Epithelial cell of proximal tubule (primary cell): Measurements from ENCODE around the gene EFNA5. TPM values are rescaled to one million over a fixed set of nuclear protein-coding genes. Genes with fewer than 3 reads are reported as not detected.
A peak's percentile ranks its signal among the peaks of the same experiment; 100 is the strongest.

Experiments
- DNase-seq: peaks from one replicate; pipeline ENCODE4 v3.0.0-alpha.2; 2011; ENCODE audit warnings: low read depth
- H3K4me3 ChIP-seq: 2 replicates; pipeline ENCODE4 v1.5.1; 2011; ENCODE audit warnings: low read depth, mild to moderate bottlenecking, low read length
- total RNA-seq: library from RNA; depleted of rRNA; stranded (reverse); fragments of >200 nt; gene quantifications from 2 replicates; pipeline ENCODE4 v1.2.3, GENCODE V29; 2015
- TF ChIP-seq, protein P1 (sequence below): conservative IDR thresholded peaks from 2 replicates; pipeline ENCODE4 v1.5.1; 2012; ENCODE audit warnings: low read depth, mild to moderate bottlenecking, low read length

The EFNA5 gene
- total RNA-seq, 1 donor from 2014 or later = 28.1 TPM

DNA sequence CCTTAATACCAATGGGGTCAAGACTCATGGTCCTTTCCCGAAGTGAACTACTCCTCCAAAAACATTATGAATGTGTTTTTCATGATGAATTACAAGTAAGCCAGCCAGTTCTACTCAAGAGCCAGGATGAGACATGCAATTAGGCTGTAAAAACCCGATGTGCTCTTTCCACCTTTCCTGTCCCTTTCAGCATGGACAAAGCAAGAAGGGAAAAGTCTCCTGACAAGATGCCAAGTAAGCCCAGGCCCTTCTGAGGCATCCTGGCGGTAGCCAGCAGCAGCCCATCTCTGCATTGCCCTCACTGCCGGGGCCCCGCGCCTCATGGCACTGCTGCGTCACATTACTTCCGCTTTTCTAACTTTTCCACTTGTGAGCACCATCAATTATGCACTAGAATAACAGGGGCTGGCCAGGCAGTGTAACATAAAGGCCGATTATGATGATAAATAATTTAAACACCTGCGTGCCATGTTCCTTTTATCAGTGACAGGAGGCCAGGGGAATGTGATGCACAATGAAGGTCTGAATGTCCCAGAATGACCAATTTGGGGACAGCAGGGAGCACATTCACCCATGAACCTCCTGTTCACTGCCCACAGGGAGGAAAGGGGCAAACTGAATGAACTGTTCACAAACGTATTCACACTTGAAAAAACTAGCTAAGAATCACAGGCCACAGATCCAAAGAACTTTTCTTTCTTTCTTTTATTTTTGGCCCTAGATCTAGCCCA is 37.4 kb downstream of the EFNA5 start:
- TF ChIP-seq, protein P1, sequence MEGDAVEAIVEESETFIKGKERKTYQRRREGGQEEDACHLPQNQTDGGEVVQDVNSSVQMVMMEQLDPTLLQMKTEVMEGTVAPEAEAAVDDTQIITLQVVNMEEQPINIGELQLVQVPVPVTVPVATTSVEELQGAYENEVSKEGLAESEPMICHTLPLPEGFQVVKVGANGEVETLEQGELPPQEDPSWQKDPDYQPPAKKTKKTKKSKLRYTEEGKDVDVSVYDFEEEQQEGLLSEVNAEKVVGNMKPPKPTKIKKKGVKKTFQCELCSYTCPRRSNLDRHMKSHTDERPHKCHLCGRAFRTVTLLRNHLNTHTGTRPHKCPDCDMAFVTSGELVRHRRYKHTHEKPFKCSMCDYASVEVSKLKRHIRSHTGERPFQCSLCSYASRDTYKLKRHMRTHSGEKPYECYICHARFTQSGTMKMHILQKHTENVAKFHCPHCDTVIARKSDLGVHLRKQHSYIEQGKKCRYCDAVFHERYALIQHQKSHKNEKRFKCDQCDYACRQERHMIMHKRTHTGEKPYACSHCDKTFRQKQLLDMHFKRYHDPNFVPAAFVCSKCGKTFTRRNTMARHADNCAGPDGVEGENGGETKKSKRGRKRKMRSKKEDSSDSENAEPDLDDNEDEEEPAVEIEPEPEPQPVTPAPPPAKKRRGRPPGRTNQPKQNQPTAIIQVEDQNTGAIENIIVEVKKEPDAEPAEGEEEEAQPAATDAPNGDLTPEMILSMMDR = no peak
- H3K4me3 ChIP-seq = no peak overlapping the region
- no peak for DNase-seq

DNA sequence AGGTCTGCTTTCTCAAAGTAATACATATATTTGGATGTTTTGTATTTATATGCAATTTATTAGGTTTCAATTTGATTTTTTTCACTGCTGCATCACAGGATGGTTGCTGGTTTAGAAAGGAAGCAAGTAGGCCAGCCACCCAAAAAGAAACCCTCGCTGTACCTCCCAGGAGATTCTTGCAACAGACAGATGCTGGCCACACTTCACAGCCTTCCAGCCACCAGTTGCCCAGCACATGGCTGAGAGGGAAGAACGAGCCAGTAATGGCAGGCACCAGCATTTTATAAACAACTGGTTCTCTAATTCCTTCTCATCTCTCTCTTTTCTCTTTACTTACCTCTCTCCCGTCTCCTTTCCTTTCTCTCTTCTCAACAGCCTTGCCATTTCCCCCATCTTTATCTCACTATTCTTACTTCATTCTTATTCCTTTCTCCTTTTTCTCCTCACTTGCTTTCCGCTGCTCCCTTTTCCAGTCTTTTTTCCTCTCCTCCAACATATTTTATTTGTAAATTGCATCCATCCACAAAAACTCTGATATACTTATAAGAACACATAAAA is 38.9 kb downstream of the EFNA5 start:
- TF ChIP-seq, protein P1 = no peak
- H3K4me3 ChIP-seq = no peak overlapping the region
- DNase-seq = no peak

DNA sequence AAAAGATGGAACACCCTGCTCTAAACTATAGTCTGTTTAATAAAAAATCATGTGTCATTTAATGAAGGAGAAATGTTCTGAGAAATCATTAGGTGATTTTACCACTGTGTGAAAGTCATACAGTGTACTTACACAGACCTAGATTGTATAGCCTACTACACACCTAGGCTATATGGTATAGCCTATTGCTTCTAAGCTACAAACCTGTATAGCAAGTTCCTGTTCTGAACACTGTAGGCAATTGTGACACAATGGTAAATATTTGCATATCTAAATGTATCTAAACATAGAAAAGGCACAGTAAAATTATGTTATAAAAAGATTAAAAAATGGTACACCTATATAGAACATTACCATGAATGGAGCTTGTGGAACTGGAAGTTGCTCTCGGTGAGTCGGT is 40.6 kb downstream of the EFNA5 start:
- no peak for DNase-seq
- TF ChIP-seq, protein P1 = no peak
- no peak overlapping the region for H3K4me3 ChIP-seq

- TF ChIP-seq, protein P1 = no peak
- no peak for DNase-seq
- H3K4me3 ChIP-seq = no peak overlapping the region
These were observed 46.5 kb downstream of the EFNA5 start for GRCh38 chr5:107624235-107624634.

DNA sequence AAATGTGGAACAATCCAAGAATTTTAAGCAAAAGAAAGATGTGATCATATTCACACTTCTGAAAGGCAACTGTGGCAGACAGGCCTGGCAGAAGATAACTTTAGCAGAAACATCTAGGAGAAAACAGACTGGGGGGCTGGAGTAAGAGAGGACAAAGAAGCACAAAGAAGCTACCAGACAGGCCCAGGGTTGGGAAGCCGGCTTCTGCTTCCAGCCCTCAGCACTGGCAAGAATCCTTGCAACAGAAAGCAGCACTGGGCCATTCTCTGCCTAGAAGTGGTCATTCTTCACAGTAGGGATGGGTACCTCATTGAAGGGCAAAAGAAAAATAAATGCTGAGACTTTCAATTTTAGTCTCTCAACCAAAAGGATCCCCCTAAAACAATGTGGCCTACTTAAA is 49.6 kb downstream of the EFNA5 start:
- TF ChIP-seq, protein P1 = no peak
- no peak for DNase-seq
- H3K4me3 ChIP-seq = no peak overlapping the region

GRCh38 chr5:107619781-107620180 is 51.0 kb downstream of the EFNA5 start:
- H3K4me3 ChIP-seq = no peak overlapping the region
- no peak for DNase-seq
- TF ChIP-seq, protein P1 = no peak

GRCh38 chr5:107618242-107618641 is 52.5 kb downstream of the EFNA5 start:
- TF ChIP-seq, protein P1 = no peak
- DNase-seq = peak; percentile 22
- H3K4me3 ChIP-seq = no peak overlapping the region
